Caco-2 (cell line): ENCODE measurements around the gene GSDME. TPM values are rescaled to one million over a fixed set of nuclear protein-coding genes. Genes with fewer than 3 reads are reported as not detected.

Experiments used
- Bru-seq: library from RNA; stranded (reverse); fragments of 400-500 nt; gene quantifications from one replicate; lab custom pipeline; 2021; lab: Mats Ljungman, UMichigan
- BruChase-seq, 2 experiments: library from RNA; stranded (reverse); fragments of 400-500 nt; gene quantifications; one replicate each; lab custom pipeline; 2021; lab: Mats Ljungman, UMichigan
- BruUV-seq: library from RNA; stranded (reverse); fragments of 400-500 nt; replicated peaks from 2 replicates; lab custom pipeline; 2021; lab: Mats Ljungman, UMichigan
- CTCF ChIA-PET: fragments of 300-600 bp; sonication (Branson Sonifier 250); formaldehyde crosslinking; loops from one replicate; lab custom pipeline; 2022; ENCODE audit warnings: antibody characterized with exemption; lab: Charles Lee
- POLR2A ChIA-PET: fragments of 300-600 bp; sonication (Branson Sonifier 250); formaldehyde crosslinking; loops from one replicate; lab custom pipeline; 2022; ENCODE audit warnings: antibody characterized with exemption; lab: Charles Lee
- DNase-seq, 2 experiments: peaks; one replicate each; pipeline versions ENCODE4 v3.0.0 to v3.0.0-alpha.2; 2020 to 2022
- H3K27me3 ChIP-seq: replicated peaks from 2 replicates; pipeline ENCODE4 v1.6.0; 2011; ENCODE audit warnings: low read length; ENCODE audit not compliant: control insufficient read depth, insufficient read depth
- H3K36me3 ChIP-seq: 2 replicates; pipeline ENCODE4 v1.5.1; 2011; ENCODE audit warnings: low read length; ENCODE audit not compliant: control insufficient read depth, insufficient read depth
- H3K4me1 ChIP-seq: fragments of 250-450 bp; sonication (Bioruptor Pico); 2 replicates; pipeline ENCODE4 v1.5.1; 2020; ENCODE audit warnings: mild to moderate bottlenecking
- H3K4me3 ChIP-seq: 2 replicates; pipeline ENCODE4 v1.5.1; 2011; ENCODE audit warnings: low read depth, mild to moderate bottlenecking, control low read depth, low read length
- H3K9me3 ChIP-seq: fragments of 250-450 bp; sonication (Bioruptor Pico); 2 replicates; pipeline ENCODE4 v1.5.1; 2020; ENCODE audit warnings: mild to moderate bottlenecking, moderate library complexity
- H3K27ac Mint-ChIP-seq: one replicate; pipeline ENCODE4 v1.8.0; 2022; ENCODE audit warnings: mixed read lengths; ENCODE audit not compliant: unreplicated experiment
- H3K27me3 Mint-ChIP-seq: one replicate; pipeline ENCODE4 v1.8.0; 2022; ENCODE audit warnings: mixed read lengths; ENCODE audit not compliant: insufficient read depth, unreplicated experiment
- H3K36me3 Mint-ChIP-seq: one replicate; pipeline ENCODE4 v1.8.0; 2022; ENCODE audit warnings: mild to moderate bottlenecking, mixed read lengths; ENCODE audit not compliant: insufficient read depth, unreplicated experiment
- H3K4me1 Mint-ChIP-seq: one replicate; pipeline ENCODE4 v1.8.0; 2022; ENCODE audit warnings: low read depth, mixed read lengths; ENCODE audit not compliant: unreplicated experiment
- H3K4me3 Mint-ChIP-seq: one replicate; pipeline ENCODE4 v1.8.0; 2022; ENCODE audit warnings: mild to moderate bottlenecking, moderate library complexity, mixed read lengths; ENCODE audit not compliant: unreplicated experiment
- H3K9me3 Mint-ChIP-seq: one replicate; pipeline ENCODE4 v1.8.0; 2022; ENCODE audit warnings: mixed read lengths; ENCODE audit not compliant: unreplicated experiment
- intact Hi-C: fragments of 100-400 bp; cut with micrococcal nuclease; formaldehyde crosslinking; loops from one replicate; pipeline ENCODE4 v1.10.0; 2022; ENCODE audit not compliant: unreplicated experiment
- long read RNA-seq: library from polyadenylated mRNA; stranded (forward); transcript quantifications from one replicate; pipeline ENCODE4 v2.0.0, GENCODE V29; 2022
- total RNA-seq: library from RNA; stranded (reverse); gene quantifications from 2 replicates; pipeline ENCODE4 v1.2.3, GENCODE V29; 2022
- TF ChIP-seq, protein P1 (sequence below), 2 experiments: fragments of 200-600 bp in 1 of 2; IDR thresholded peaks; 1 replicate in 1 of 2; 2 replicates in 1 of 2; pipeline versions ENCODE4 v1.5.1 to v1.8.0; 2011 to 2022; ENCODE audit warnings: antibody characterized with exemption in 1 of 2, control low read depth in 1 of 2, inconsistent platforms in 1 of 2, low read depth in 1 of 2, low read length in 1 of 2, mild to moderate bottlenecking in 1 of 2, moderate library complexity in 1 of 2; ENCODE audit not compliant: insufficient read depth in 1 of 2, severe bottlenecking in 1 of 2, unreplicated experiment in 1 of 2

Gene GSDME
- total RNA-seq, result 32.9 and 35.2 TPM in 2 replicates
- Bru-seq, nascent RNA, result percentile 68 among the genes with signal in this experiment
- BruChase-seq, experiment 1, labeled RNA remaining after a 2-hour chase, result percentile 70 among the genes with signal in this experiment
- percentile 65 among the genes with signal in this experiment for BruChase-seq, experiment 2, labeled RNA remaining after a 6-hour chase
- long read RNA-seq, full-length matches to known transcripts, result 47 of 63 reads
- long read RNA-seq, partial matches to known transcripts, result 10 of 63 reads
- long read RNA-seq, other reads (novel, unspliced or antisense), result 6 of 63 reads

- BruUV-seq, result no TSS peak
- TF ChIP-seq, protein P1, sequence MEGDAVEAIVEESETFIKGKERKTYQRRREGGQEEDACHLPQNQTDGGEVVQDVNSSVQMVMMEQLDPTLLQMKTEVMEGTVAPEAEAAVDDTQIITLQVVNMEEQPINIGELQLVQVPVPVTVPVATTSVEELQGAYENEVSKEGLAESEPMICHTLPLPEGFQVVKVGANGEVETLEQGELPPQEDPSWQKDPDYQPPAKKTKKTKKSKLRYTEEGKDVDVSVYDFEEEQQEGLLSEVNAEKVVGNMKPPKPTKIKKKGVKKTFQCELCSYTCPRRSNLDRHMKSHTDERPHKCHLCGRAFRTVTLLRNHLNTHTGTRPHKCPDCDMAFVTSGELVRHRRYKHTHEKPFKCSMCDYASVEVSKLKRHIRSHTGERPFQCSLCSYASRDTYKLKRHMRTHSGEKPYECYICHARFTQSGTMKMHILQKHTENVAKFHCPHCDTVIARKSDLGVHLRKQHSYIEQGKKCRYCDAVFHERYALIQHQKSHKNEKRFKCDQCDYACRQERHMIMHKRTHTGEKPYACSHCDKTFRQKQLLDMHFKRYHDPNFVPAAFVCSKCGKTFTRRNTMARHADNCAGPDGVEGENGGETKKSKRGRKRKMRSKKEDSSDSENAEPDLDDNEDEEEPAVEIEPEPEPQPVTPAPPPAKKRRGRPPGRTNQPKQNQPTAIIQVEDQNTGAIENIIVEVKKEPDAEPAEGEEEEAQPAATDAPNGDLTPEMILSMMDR (IDR thresholded peaks at IDR 0.05; ENCODE audit: insufficient read depth in 1 of 2, low read depth in 1 of 2, low read length in 1 of 2, severe bottlenecking in 1 of 2, unreplicated experiment in 1 of 2), result peak in 1 of 2 experiments; percentile 3
- Mint-ChIP-seq H3K27ac (peak within 1 kb of the TSS; percentile 69), H3K4me1 (peaks cover 9% of the 10 kb centered on the region), H3K27me3 (no peaks in the 10 kb centered on the region), H3K4me3 (peak within 1 kb of the TSS; percentile 94), H3K9me3 (no peaks in the 10 kb centered on the region), H3K36me3 (no peaks in the 10 kb centered on the region)
- Histone ChIP-seq H3K27me3 (no peaks in the 10 kb centered on the region), H3K36me3 (no peaks in the 10 kb centered on the region), H3K4me3 (peak within 1 kb of the TSS; percentile 83), H3K9me3 (no peaks in the 10 kb centered on the region), H3K4me1 (peaks cover 16% of the 10 kb centered on the region)
- ChIA-PET CTCF (interaction anchor here (1.2 to 1.5 kb wide), 2 partner anchors 16 to 55 kb away, joined by 4 to 6 read pairs; no protein-coding TSS in a partner anchor), POLR2A (interaction anchor here (0.6 to 1.0 kb wide), 2 partner anchors 16 to 368 kb away, joined by 3 to 6 read pairs; partner anchors contain the start of gene CYCS)
- intact Hi-C loops, result loop anchor here (1.0 kb wide), 1 partner anchor 16 kb away; no protein-coding TSS in a partner anchor
- peak; percentile 82 to 89 for DNase-seq
These were observed at the start of gene GSDME for GRCh38 chr7:24757353-24758275. TSS of gene GSDME (minus strand) at chr7:24757464. CDS start at chr7:24749774, 7,690 bp downstream.

DNA sequence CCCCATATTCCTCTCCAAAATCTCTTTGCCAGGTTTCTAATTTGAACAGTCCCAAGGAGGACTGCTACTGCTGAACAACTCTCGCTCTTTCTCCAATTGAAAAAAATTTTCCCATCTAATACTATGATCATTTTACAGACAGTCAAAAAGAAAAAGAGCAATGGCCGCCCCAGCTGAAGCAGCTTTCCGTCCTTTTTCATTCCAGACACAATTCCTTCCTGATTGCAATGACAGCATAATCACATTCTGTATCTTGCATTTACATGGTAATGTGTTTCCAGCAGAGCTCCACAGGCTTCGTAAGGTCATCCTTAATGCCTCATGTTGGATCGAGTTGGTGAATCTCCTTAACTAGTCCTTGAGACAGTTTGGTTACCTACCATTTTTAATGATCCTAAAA, 45.0 kb upstream of the GSDME start:
- intact Hi-C loops, result no loop called here
- TF ChIP-seq, protein P1 (IDR thresholded peaks at IDR 0.05; ENCODE audit: insufficient read depth in 1 of 2, low read depth in 1 of 2, low read length in 1 of 2, severe bottlenecking in 1 of 2, unreplicated experiment in 1 of 2), result no peak
- ChIA-PET CTCF (interaction anchor here (1.8 kb wide), 1 partner anchor 10 kb away, joined by 6 read pairs; no protein-coding TSS in a partner anchor), POLR2A (no interaction called here)
- Histone ChIP-seq H3K27me3 (no peaks in the 10 kb centered on the region), H3K36me3 (no peaks in the 10 kb centered on the region), H3K4me1 (no peaks in the 10 kb centered on the region), H3K4me3 (no peak overlapping the region), H3K9me3 (no peaks in the 10 kb centered on the region)
- H3K27me3 Mint-ChIP-seq, result no peaks in the 10 kb centered on the region
- BruUV-seq, result no TSS peak
- H3K9me3 Mint-ChIP-seq, result no peaks in the 10 kb centered on the region
- no peak overlapping the region for H3K4me3 Mint-ChIP-seq
- peaks cover 59% of the 10 kb centered on the region for H3K36me3 Mint-ChIP-seq
- no peak for DNase-seq
- no peak overlapping the region for H3K27ac Mint-ChIP-seq
- no peaks in the 10 kb centered on the region for H3K4me1 Mint-ChIP-seq

DNA sequence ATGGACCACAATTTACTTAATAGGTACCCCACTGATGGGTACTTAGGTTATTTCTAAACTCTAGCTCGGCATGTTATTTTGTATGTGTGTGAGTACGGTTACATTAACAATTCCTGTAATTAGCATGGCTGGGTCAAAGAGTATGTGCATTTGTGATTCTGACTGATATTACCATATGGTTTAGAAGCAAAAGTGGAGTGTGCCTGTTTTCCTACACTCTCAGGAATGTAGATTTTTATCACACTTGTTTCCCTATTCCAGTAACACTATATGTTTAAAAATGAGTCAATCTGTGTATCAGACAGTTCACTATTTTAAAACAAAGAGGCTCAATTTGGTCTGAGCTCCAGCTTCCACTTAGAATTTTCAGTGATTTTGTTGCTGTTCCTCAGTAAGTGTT, 44.6 kb upstream of the GSDME start:
- Mint-ChIP-seq H3K4me1 (no peaks in the 10 kb centered on the region), H3K36me3 (peaks cover 57% of the 10 kb centered on the region), H3K27ac (no peak overlapping the region), H3K27me3 (no peaks in the 10 kb centered on the region), H3K9me3 (no peaks in the 10 kb centered on the region), H3K4me3 (no peak overlapping the region)
- BruUV-seq, result no TSS peak
- Histone ChIP-seq H3K27me3 (no peaks in the 10 kb centered on the region), H3K4me1 (no peaks in the 10 kb centered on the region), H3K9me3 (no peaks in the 10 kb centered on the region), H3K4me3 (no peak overlapping the region), H3K36me3 (no peaks in the 10 kb centered on the region)
- TF ChIP-seq, protein P1 (IDR thresholded peaks at IDR 0.05; ENCODE audit: insufficient read depth in 1 of 2, low read depth in 1 of 2, low read length in 1 of 2, severe bottlenecking in 1 of 2, unreplicated experiment in 1 of 2), result no peak
- ChIA-PET POLR2A (no interaction called here), CTCF (interaction anchor here (1.8 kb wide), 1 partner anchor 10 kb away, joined by 6 read pairs; no protein-coding TSS in a partner anchor)
- DNase-seq, result no peak
- intact Hi-C loops, result no loop called here
